KMS-11 (cell line): Measurements from ENCODE around the gene CCDC102A.

ENCODE experiments used
- H2AFZ ChIP-seq: fragments of 200-600 bp; sonication (generic); 2 replicates; pipeline ENCODE4 v1.6.1; 2016; ENCODE audit warnings: antibody characterized with exemption, mixed run types, low read depth
- H3K27ac ChIP-seq: fragments of 200-600 bp; sonication (generic); 2 replicates; pipeline ENCODE4 v1.6.1; 2016; ENCODE audit warnings: mild to moderate bottlenecking, mixed run types
- H3K27me3 ChIP-seq: fragments of 200-600 bp; sonication (generic); 2 replicates; pipeline ENCODE4 v1.6.1; 2017; ENCODE audit warnings: mild to moderate bottlenecking, low read depth, mixed run types, moderate library complexity; ENCODE audit not compliant: insufficient read depth
- H3K36me3 ChIP-seq: fragments of 200-600 bp; sonication (generic); 2 replicates; pipeline ENCODE4 v1.6.1; 2017; ENCODE audit warnings: mild to moderate bottlenecking, mixed run types; ENCODE audit not compliant: insufficient read depth
- H3K4me1 ChIP-seq: fragments of 200-600 bp; sonication (generic); 2 replicates; pipeline ENCODE4 v1.6.1; 2016; ENCODE audit warnings: mild to moderate bottlenecking, low read depth, mixed run types; ENCODE audit not compliant: poor library complexity, severe bottlenecking
- H3K4me2 ChIP-seq: fragments of 200-600 bp; sonication (generic); 2 replicates; pipeline ENCODE4 v1.7.0; 2016; ENCODE audit warnings: mild to moderate bottlenecking, mixed run types
- H3K4me3 ChIP-seq: fragments of 200-600 bp; sonication (generic); IDR thresholded peaks from 2 replicates; pipeline ENCODE4 v1.6.1; 2017; ENCODE audit warnings: low read depth, low read length, mixed read lengths; ENCODE audit not compliant: insufficient read depth
- H3K79me2 ChIP-seq: fragments of 200-600 bp; sonication (generic); 2 replicates; pipeline ENCODE4 v1.6.1; 2016; ENCODE audit warnings: low read depth, mixed run types; ENCODE audit not compliant: insufficient read depth
- H3K9ac ChIP-seq: fragments of 200-600 bp; sonication (generic); 2 replicates; pipeline ENCODE4 v1.6.1; 2016; ENCODE audit warnings: mild to moderate bottlenecking, mixed run types
- H4K20me1 ChIP-seq: fragments of 200-600 bp; sonication (generic); 2 replicates; pipeline ENCODE4 v1.6.1; 2016; ENCODE audit warnings: mild to moderate bottlenecking, mixed run types; ENCODE audit not compliant: insufficient read depth
- CTCF ChIP-seq: fragments of 200-600 bp; sonication (generic); conservative IDR thresholded peaks from 2 replicates; pipeline ENCODE4 v1.6.1; 2017; ENCODE audit warnings: low read depth, mild to moderate bottlenecking, antibody characterized with exemption, low read length, moderate library complexity, mixed read lengths

CCDC102A gene

DNA sequence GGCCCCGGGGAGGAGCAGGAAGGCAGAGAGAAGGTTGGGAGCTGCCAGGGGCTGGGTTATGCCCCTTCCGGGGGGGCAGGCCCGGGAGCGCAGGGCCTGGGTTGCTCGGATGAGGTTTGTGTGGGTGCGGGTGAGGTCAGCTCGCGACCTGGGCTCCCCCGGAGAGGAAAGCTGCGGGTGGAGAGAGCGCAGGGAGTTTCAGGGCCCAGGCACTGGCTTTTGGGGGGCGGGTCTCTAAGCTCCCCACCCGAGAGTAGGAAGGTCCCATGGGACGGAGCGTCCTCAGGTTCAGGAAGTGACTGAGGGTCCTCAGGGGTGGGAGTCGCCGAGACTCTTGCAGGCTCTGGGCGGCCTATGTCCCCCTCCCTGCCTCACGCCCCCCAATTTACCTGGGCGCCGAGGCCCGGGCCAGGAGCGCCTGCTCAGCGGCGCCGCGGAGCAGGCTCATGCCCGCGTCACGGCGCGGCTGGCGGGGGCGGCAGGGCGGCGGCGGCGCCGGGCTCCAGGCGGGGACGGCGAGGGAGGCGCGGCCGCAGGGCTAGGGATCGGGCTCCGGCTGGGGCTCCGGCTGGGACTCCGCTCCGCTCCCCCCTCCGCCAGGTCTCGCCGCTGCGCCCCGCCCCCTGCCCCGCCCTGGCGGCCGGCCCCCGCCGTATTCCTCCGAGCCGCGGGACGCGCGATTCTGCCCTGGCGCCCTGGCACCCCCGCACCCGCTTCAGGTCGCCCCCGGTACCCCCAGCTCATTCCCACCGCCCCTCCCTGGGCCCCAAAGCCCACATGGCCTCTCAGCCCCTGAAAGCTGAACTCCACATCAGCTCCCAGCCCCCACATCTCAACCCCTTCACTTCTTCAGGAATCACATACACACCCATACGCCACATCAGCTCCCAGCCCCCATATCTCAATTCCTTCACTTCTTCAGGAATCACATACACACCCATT, 50.2 kb downstream of the CCDC102A start, which contains the start of gene DOK4:
DOK4 (minus strand) TSS at position 578 of the 942 bp plus-strand sequence. CDS start 6,986 bp downstream, outside the sequence.
- no peaks in the 10 kb centered on the region for H4K20me1 ChIP-seq
- H3K4me3 ChIP-seq, result no peak within 1 kb of the TSS
- H3K79me2 ChIP-seq, result no peaks in the 10 kb centered on the region
- H3K27me3 ChIP-seq, result no peaks in the 10 kb centered on the region
- H3K4me2 ChIP-seq, result peak within 1 kb of the TSS; percentile 94
- H3K27ac ChIP-seq, result peak within 1 kb of the TSS; percentile 50
- no peak for TF ChIP-seq CTCF
- H3K4me1 ChIP-seq, result peaks cover 42% of the 10 kb centered on the region
- no peaks in the 10 kb centered on the region for H3K36me3 ChIP-seq
- H2AFZ ChIP-seq, result peak within 1 kb of the TSS; percentile 81
- peak within 1 kb of the TSS; percentile 43; the same call in 1 of the 2 replicates for H3K9ac ChIP-seq

DNA sequence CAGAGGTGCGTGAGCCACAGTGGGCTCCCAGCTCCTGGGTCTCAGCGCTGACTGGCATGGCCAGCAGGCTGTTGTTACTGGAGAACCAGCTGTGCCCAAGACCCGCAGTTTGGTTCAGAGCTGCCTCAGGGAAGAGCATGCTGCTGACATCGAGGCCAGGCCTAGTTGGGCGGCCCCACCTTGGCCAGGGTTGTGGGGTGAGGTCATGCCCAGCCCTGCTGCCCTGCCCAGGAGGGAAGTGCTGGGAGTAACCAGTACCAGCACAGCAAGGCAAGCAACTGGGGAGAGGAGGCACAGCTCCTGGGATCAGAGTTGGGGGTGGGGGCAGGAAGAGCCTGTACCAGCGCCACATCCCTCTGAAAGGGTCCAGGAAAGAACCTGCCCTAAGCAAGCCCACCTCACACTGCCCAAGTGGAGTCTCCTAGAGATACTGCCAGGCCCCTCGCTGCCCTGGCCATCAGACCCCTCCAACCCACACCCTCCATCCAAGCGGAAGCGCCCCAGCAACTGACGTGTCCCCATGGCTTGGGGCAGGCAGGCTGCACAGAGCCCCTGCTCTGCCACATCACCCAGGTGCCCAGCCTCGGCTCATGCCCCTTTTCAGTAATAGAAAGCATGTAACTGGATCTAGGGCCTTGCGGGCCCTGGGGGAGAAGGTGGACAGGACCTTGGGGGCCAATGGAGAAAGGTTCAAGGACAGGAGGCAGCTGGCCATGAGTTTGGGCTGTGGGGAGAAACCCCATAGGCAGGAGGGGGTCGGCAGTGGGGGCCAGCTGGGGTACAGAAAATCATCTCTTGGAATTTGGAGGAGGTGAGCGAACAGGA, 51.1 kb downstream of the CCDC102A start:
- Histone ChIP-seq H2AFZ (peak overlapping the region; percentile 81), H3K4me3 (no peak overlapping the region), H3K36me3 (no peaks in the 10 kb centered on the region), H3K9ac (peak overlapping the region; percentile 18; the same call in 1 of the 2 replicates), H3K79me2 (no peaks in the 10 kb centered on the region), H3K27me3 (no peaks in the 10 kb centered on the region), H3K4me1 (peaks cover 41% of the 10 kb centered on the region), H3K4me2 (peak overlapping the region; percentile 94), H3K27ac (no peak overlapping the region), H4K20me1 (no peaks in the 10 kb centered on the region)
- no peak for TF ChIP-seq CTCF

- peaks cover 34% of the 10 kb centered on the region for H3K4me1 ChIP-seq
- no peak overlapping the region for H3K4me3 ChIP-seq
- H3K79me2 ChIP-seq, result no peaks in the 10 kb centered on the region
- H2AFZ ChIP-seq, result no peak overlapping the region
- no peak overlapping the region for H3K4me2 ChIP-seq
- H3K27ac ChIP-seq, result no peak overlapping the region
- H3K27me3 ChIP-seq, result no peaks in the 10 kb centered on the region
- H3K36me3 ChIP-seq, result no peaks in the 10 kb centered on the region
- H3K9ac ChIP-seq, result no peak overlapping the region
- no peaks in the 10 kb centered on the region for H4K20me1 ChIP-seq
- no peak for TF ChIP-seq CTCF
These were observed 51.8 kb downstream of the CCDC102A start for GRCh38 chr16:57484515-57485005.

GRCh38 chr16:57483725-57484514, 52.5 kb downstream of the CCDC102A start:
- no peak overlapping the region for H3K4me3 ChIP-seq
- H3K27me3 ChIP-seq, result no peaks in the 10 kb centered on the region
- H4K20me1 ChIP-seq, result no peaks in the 10 kb centered on the region
- no peaks in the 10 kb centered on the region for H3K36me3 ChIP-seq
- H3K9ac ChIP-seq, result no peak overlapping the region
- no peak for TF ChIP-seq CTCF
- no peaks in the 10 kb centered on the region for H3K79me2 ChIP-seq
- peaks cover 27% of the 10 kb centered on the region for H3K4me1 ChIP-seq
- H3K27ac ChIP-seq, result no peak overlapping the region
- H3K4me2 ChIP-seq, result no peak overlapping the region
- H2AFZ ChIP-seq, result no peak overlapping the region
